PC-9 (cell line): Measurements from ENCODE around the gene CETN3. TPM values are rescaled to one million over a fixed set of nuclear protein-coding genes. Genes with fewer than 3 reads are reported as not detected.

Experiments
- Bru-seq: library from RNA; stranded (reverse); fragments of 400-500 nt; gene quantifications from one replicate; lab custom pipeline; 2021; lab: Mats Ljungman, UMichigan
- BruChase-seq, 2 experiments: library from RNA; stranded (reverse); fragments of 400-500 nt; gene quantifications; one replicate each; lab custom pipeline; 2021; lab: Mats Ljungman, UMichigan
- BruUV-seq: library from RNA; stranded (reverse); fragments of 400-500 nt; replicated peaks from 2 replicates; lab custom pipeline; 2021; lab: Mats Ljungman, UMichigan
- CTCF ChIA-PET: fragments of 300-600 bp; sonication (Branson Sonifier 250); formaldehyde crosslinking; loops from one replicate; lab custom pipeline; 2022; ENCODE audit warnings: antibody characterized with exemption; lab: Charles Lee
- POLR2A ChIA-PET: fragments of 300-600 bp; sonication (Branson Sonifier 250); formaldehyde crosslinking; loops from one replicate; lab custom pipeline; 2022; ENCODE audit warnings: antibody characterized with exemption; ENCODE audit not compliant: unreplicated experiment; lab: Charles Lee
- DNase-seq, 2 experiments: peaks; one replicate each; pipeline versions ENCODE4 v3.0.0 to v3.0.0-alpha.2; 2015 to 2022; ENCODE audit warnings: mixed read lengths in 1 of 2
- H2AFZ ChIP-seq: fragments of 200-600 bp; sonication (generic); 2 replicates; pipeline ENCODE4 v1.8.1; 2017; ENCODE audit warnings: antibody characterized with exemption
- H3F3A ChIP-seq: fragments of 200-600 bp; sonication (generic); 2 replicates; pipeline ENCODE4 v1.8.1; 2017; ENCODE audit warnings: antibody characterized with exemption, mild to moderate bottlenecking, low read depth; ENCODE audit not compliant: insufficient read depth
- H3K27ac ChIP-seq: fragments of 200-600 bp; sonication (generic); 2 replicates; pipeline ENCODE4 v1.6.1; 2016; ENCODE audit warnings: mixed run types
- H3K27me3 ChIP-seq: fragments of 200-600 bp; sonication (generic); 2 replicates; pipeline ENCODE4 v1.6.1; 2016; ENCODE audit warnings: low read depth, mixed run types; ENCODE audit not compliant: insufficient read depth
- H3K36me3 ChIP-seq: fragments of 200-600 bp; sonication (generic); 2 replicates; pipeline ENCODE4 v1.6.1; 2016; ENCODE audit warnings: low read depth, mixed run types
- H3K4me1 ChIP-seq: fragments of 200-600 bp; sonication (generic); replicated peaks from 2 replicates; pipeline ENCODE4 v1.6.1; 2016; ENCODE audit warnings: mixed run types; ENCODE audit not compliant: insufficient read depth
- H3K4me2 ChIP-seq: fragments of 200-600 bp; sonication (generic); 2 replicates; pipeline ENCODE4 v1.6.1; 2017; ENCODE audit warnings: mixed run types
- H3K4me3 ChIP-seq: fragments of 200-600 bp; sonication (generic); 2 replicates; pipeline ENCODE4 v1.6.1; 2016; ENCODE audit warnings: mixed run types
- H3K79me2 ChIP-seq: fragments of 200-600 bp; sonication (generic); 2 replicates; pipeline ENCODE4 v1.6.1; 2017; ENCODE audit warnings: low read depth, mixed run types
- H3K9me2 ChIP-seq: fragments of 200-600 bp; sonication (generic); 2 replicates; pipeline ENCODE4 v1.8.1; 2017; ENCODE audit warnings: mild to moderate bottlenecking; ENCODE audit not compliant: insufficient read depth
- H3K9me3 ChIP-seq: fragments of 200-600 bp; sonication (generic); 2 replicates; pipeline ENCODE4 v1.8.1; 2016; ENCODE audit warnings: low read depth; ENCODE audit not compliant: insufficient read depth
- H4K20me1 ChIP-seq: fragments of 200-600 bp; sonication (generic); 2 replicates; pipeline ENCODE4 v1.8.1; 2017; ENCODE audit not compliant: insufficient read depth
- EZH2 ChIP-seq: fragments of 200-600 bp; sonication (generic); IDR thresholded peaks from 2 replicates; pipeline ENCODE4 v1.8.0; 2017; ENCODE audit warnings: antibody characterized with exemption, low read depth
- intact Hi-C: fragments of 100-400 bp; cut with micrococcal nuclease; formaldehyde crosslinking; loops from one replicate; pipeline ENCODE4 v1.10.0; 2022; ENCODE audit not compliant: unreplicated experiment
- long read RNA-seq: library from polyadenylated mRNA; stranded (forward); transcript quantifications from one replicate; pipeline ENCODE4 v2.0.0, GENCODE V29; 2022
- total RNA-seq: library from RNA; stranded (reverse); gene quantifications from 2 replicates; pipeline ENCODE4 v1.2.3, GENCODE V29; 2021
- TF ChIP-seq, protein P1 (sequence below): fragments of 200-600 bp; sonication (generic); conservative IDR thresholded peaks from 2 replicates; pipeline ENCODE4 v1.6.1; 2017; ENCODE audit warnings: mixed run types, antibody characterized with exemption, mild to moderate bottlenecking, moderate library complexity

The CETN3 gene
- total RNA-seq (29.3 and 35.6 TPM in 2 replicates), Bru-seq, nascent RNA (percentile 73 among the genes with signal in this experiment), BruChase-seq, experiment 1, labeled RNA remaining after a 2-hour chase (percentile 63 among the genes with signal in this experiment), BruChase-seq, experiment 2, labeled RNA remaining after a 6-hour chase (percentile 68 among the genes with signal in this experiment)
- long read RNA-seq, transcript CETN3-201 (5 exons, 2,432 nt) = major isoform, 87 of 99 reads
- long read RNA-seq, partial matches to known transcripts = 2 of 99 reads
- long read RNA-seq, other reads (novel, unspliced or antisense) = 8 of 99 reads

DNA sequence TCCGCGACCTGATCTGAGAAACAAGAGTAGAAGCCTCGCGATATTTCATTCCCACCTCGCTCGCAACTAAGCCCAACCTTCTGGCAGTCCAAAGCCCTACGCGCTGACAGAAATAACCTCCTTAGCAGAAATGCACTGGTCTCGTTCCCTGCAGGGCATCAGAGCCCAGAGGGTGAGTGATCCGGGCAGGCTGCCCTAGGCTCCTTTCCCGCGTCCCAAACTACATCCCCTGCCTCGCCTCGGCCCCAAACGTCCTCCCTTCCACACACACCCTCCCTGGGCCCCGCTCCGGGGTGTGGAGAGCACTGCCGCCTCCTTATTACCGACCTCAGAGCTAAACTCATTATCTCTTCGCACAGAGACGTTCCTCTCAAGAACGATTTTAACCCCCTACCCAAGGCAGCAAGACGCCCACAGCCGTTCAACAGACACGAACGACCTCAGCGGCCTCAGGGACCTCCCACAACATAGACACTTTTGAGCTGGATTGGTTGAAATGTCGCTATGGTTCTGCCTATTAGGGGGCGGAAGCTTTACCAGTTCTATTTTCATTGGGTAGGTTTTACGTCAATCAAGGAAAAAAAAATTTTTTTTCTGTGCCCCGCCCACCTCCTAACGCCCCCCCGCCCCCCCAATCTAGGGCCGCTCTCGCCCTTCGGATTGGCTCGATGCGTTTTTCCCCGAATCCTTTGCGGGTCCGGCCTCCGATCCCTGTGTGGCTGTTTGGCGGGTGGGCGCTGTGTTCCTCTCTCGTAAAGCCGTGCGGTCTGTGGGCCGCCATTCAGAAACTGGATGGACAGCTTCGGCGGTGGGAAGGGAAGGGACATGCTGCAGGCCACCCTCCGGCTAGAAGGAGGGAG, at the start of gene CETN3:
Gene CETN3 (minus strand): TSS at position 439 of the 860 bp plus-strand sequence. CDS start 95 bp downstream, at position 344.
- Histone ChIP-seq H4K20me1 (no peaks in the 10 kb centered on the region), H3K4me3 (peak within 1 kb of the TSS; percentile 92), H3K9me2 (no peaks in the 10 kb centered on the region), H3K27me3 (no peaks in the 10 kb centered on the region), H3F3A (no peaks in the 10 kb centered on the region), H3K36me3 (0 out of 2 replicates have a peak, but pooled peaks cover 13% of the 10 kb centered on the region), H3K27ac (peak within 1 kb of the TSS; percentile 82), H3K9me3 (no peaks in the 10 kb centered on the region), H3K4me2 (peak within 1 kb of the TSS; percentile 89), H3K4me1 (peaks cover 29% of the 10 kb centered on the region; the same call in 1 of the 2 replicates), H2AFZ (peak within 1 kb of the TSS; percentile 99), H3K79me2 (peaks cover 17% of the 10 kb centered on the region; the same call in 1 of the 2 replicates)
- DNase-seq = peak; percentile 90 to 92
- ChIA-PET POLR2A (interaction anchor here (0.6 to 0.9 kb wide), 9 partner anchors 10 to 1681 kb away, joined by 3 to 8 read pairs (median 4); no protein-coding TSS in a partner anchor), CTCF (no interaction called here)
- no TSS peak for BruUV-seq
- intact Hi-C loops = loop anchor here (1.0 kb wide), 2 partner anchors 28 to 65 kb away; partner anchors contain the start of genes MBLAC2 and POLR3G
- TF ChIP-seq, protein P1, sequence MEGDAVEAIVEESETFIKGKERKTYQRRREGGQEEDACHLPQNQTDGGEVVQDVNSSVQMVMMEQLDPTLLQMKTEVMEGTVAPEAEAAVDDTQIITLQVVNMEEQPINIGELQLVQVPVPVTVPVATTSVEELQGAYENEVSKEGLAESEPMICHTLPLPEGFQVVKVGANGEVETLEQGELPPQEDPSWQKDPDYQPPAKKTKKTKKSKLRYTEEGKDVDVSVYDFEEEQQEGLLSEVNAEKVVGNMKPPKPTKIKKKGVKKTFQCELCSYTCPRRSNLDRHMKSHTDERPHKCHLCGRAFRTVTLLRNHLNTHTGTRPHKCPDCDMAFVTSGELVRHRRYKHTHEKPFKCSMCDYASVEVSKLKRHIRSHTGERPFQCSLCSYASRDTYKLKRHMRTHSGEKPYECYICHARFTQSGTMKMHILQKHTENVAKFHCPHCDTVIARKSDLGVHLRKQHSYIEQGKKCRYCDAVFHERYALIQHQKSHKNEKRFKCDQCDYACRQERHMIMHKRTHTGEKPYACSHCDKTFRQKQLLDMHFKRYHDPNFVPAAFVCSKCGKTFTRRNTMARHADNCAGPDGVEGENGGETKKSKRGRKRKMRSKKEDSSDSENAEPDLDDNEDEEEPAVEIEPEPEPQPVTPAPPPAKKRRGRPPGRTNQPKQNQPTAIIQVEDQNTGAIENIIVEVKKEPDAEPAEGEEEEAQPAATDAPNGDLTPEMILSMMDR = no peak
- no peak for TF ChIP-seq EZH2

DNA sequence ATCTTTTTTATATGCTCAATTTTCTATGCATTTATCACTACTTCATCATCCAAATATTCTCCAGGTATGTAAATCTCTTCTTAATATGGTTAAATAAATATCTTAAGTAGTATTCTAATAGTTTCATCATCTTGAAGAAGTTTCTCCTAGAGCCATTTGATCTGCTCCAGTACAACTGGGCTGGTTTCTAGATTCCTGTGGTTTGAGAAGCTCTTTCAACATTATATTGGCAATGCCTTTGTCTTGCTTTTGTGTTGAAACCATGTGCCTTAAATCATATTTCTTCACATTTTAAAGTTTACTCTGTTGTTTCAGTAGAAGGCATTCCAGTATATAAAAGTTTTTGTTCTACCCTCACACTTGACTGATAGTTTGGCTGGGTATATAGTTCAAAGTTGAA, 37.4 kb upstream of the CETN3 start:
- POLR2A ChIA-PET = no interaction called here
- Histone ChIP-seq H3K27me3 (no peaks in the 10 kb centered on the region), H3K4me3 (no peak overlapping the region), H3K4me2 (no peak overlapping the region), H3K9me3 (no peaks in the 10 kb centered on the region), H3K79me2 (no peaks in the 10 kb centered on the region), H3K4me1 (no peaks in the 10 kb centered on the region), H3K36me3 (no peaks in the 10 kb centered on the region), H2AFZ (no peak overlapping the region), H3K9me2 (no peaks in the 10 kb centered on the region), H3F3A (no peaks in the 10 kb centered on the region), H3K27ac (no peak overlapping the region), H4K20me1 (no peaks in the 10 kb centered on the region)
- CTCF ChIA-PET = no interaction called here
- no TSS peak for BruUV-seq
- no peak for TF ChIP-seq EZH2
- TF ChIP-seq, protein P1 = no peak
- intact Hi-C loops = no loop called here
- peak in 1 of 2 experiments; percentile 37 for DNase-seq

DNA sequence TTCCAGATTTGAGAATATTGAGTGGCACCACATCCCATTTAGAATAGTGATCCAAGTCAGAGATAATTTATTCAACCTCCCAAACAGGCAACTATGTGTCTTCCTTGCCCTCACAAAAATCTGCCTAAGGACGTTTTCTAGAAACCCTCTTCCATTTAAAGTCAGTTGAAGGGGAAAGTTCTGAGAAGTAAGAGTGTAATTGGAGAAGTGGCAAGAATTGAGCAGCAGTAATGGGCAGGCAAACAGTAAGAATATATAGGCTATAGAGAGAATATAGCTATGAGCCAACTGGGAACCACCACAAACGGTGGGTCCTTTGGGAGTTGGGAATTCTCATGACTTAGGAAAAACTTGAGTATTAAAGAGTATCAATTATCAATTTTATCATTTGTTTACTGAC, 31.1 kb upstream of the CETN3 start:
- no peaks in the 10 kb centered on the region for H4K20me1 ChIP-seq
- TF ChIP-seq EZH2 = no peak
- TF ChIP-seq, protein P1 = no peak
- H3K9me2 ChIP-seq = no peaks in the 10 kb centered on the region
- no peaks in the 10 kb centered on the region for H3K9me3 ChIP-seq
- no peak overlapping the region for H3K4me3 ChIP-seq
- H3K79me2 ChIP-seq = no peaks in the 10 kb centered on the region
- CTCF ChIA-PET = interaction anchor here (0.6 to 0.8 kb wide), 2 partner anchors 8 to 89 kb away, joined by 4 to 8 read pairs; no protein-coding TSS in a partner anchor
- H2AFZ ChIP-seq = 0 out of 2 replicates have a peak overlapping the region, but pooled peaks have one; percentile 67
- H3F3A ChIP-seq = no peaks in the 10 kb centered on the region
- no peaks in the 10 kb centered on the region for H3K27me3 ChIP-seq
- peaks cover 19% of the 10 kb centered on the region for H3K4me1 ChIP-seq
- intact Hi-C loops = no loop called here
- no peak overlapping the region for H3K27ac ChIP-seq
- DNase-seq = no peak
- POLR2A ChIA-PET = no interaction called here
- H3K36me3 ChIP-seq = no peaks in the 10 kb centered on the region
- H3K4me2 ChIP-seq = no peak overlapping the region
- BruUV-seq = no TSS peak
